Loucy (cell line): ENCODE data around the gene PRELP.
"Not testable (repeated sequence)": the region's sequence is repeated elsewhere in the genome, so short reads cannot be mapped to it uniquely, and the experiment has no call there.

ENCODE experiments used
- CTCF ChIP-seq: fragments of 200-600 bp; sonication (generic); conservative IDR thresholded peaks from 2 replicates; pipeline ENCODE4 v1.5.1; 2014; ENCODE audit warnings: mild to moderate bottlenecking, antibody characterized with exemption, low read length
- EZH2phosphoT487 ChIP-seq: fragments of 200-600 bp; IDR thresholded peaks from 2 replicates; pipeline ENCODE4 v1.6.1; 2018; ENCODE audit warnings: antibody characterized with exemption, mild to moderate bottlenecking, moderate library complexity, borderline replicate concordance

DNA sequence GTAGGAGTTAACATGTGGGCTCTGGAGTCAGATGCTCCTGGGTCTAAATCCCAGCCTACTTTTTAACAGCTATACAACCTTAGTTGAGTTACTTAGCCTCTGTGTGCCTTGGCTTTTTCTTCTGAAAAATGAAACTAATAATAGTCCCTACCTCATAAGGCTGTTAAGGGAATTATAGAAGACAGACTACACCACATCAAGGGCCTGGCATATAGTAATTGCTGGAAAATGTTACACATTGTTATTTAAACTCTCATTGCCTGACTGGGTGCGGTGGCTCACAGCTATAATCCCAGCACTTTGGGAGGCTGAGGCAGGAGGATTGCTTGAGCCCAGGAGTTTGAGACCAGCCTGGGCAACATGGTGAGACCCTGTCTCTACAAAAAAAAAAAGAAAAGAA, 28.0 kb upstream of the PRELP start:
- TF ChIP-seq CTCF, EZH2phosphoT487: not testable (repeated sequence)
